GM12874 (cell line): Measurements from ENCODE around the gene PKIB.

Experiments used
- CTCF ChIP-seq: IDR thresholded peaks from 2 replicates; pipeline ENCODE4 v1.5.1; 2011; ENCODE audit warnings: low read depth, mild to moderate bottlenecking, control low read depth, low read length, moderate library complexity; ENCODE audit not compliant: insufficient read depth

PKIB gene

DNA sequence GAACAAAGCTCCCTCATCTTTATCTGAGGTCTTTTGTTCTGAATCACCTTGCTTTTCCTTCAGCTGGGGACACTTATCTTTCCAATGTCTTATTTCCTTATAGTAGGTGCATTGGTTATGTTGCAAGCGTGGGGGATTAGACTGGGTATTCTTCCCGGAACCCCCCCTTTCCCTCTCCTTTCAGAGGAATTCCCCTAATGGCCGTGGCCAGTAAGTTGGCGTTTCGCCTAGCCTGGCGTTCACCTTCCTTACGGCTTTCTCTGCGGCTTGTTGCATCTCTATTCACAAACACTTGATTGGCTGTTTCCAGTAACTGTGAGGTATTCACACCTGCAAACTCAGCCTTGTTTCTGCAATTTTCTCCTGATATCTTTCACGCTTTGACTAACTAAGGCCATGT, 136.5 kb downstream of the PKIB start:
- no peak for TF ChIP-seq CTCF

DNA sequence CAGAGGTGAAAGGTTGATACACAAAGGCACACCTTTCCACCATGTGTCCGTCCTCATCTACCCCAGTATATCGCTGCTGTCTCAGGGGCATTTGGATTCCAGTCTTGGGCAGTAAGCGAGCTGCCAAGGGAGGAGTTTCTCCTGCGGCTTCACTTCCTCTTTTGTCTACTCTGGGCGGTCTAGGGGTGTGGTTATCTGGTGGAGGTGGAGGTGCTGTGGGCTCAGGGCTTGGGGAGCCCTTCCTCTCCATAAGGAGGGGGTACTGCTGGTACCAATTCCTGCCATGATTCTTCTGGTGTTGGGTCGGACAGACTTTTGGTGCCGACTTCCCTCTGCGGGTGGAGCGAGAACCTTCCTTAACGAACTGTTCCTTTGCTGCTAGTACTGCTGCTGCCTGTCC, 137.4 kb downstream of the PKIB start:
- no peak for TF ChIP-seq CTCF

- no peak for TF ChIP-seq CTCF
Observed at GRCh38 chr6:122749451-122750050, 139.3 kb downstream of the PKIB start.

DNA sequence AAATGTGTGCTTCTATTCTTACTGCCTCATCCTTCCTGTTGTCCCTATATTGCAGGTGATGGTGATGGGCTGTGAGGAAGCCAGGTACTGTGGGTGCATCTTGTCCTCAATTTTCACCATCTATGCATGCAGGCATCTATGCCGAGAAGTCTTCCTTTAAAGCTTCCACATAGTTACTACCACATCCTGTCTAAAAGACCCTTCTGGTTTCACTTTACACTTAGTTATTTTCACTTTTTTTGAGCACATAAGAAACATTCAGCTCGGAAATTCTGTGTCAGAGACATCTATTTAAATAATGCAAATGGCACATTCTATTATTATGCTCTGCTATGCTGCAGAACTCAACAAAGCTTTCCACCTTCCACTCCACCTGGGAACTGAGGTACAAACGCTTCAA, 141.1 kb downstream of the PKIB start:
- no peak for TF ChIP-seq CTCF

- TF ChIP-seq CTCF = no peak
Observed at GRCh38 chr6:122752459-122752858, 142.3 kb downstream of the PKIB start.

DNA sequence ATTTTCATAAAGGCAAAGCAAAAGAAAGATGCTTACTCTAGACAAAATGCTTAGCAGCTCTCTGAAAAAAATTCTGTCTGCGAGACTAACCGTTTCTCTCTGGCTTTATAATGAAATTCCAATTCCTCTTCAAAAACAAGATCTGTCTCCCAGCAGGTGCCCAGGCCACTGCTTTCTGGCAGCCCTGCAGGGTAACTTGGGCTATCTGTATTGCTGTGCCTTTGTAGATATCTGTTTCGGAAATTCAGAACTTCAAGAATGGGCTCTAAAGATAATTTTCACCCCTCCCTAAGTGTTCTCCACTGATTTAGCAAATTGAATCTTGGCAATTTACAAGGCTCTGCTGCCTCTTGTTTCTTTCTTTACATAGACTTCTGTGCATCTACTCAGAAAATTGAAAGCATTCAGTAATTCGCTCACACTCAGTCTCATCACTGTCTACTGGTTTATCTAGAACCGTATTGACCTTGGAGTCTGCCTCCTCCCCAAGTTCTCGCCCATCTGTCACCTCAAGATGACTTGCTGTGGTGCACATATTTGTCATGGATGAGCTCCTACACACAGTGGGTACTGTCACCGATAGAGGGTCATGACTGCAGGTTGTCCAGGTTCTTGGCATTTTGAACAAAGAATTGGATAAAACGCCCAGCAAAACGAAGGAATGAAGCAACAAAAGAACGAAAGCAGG, 142.9 kb downstream of the PKIB start:
- TF ChIP-seq CTCF = no peak

DNA sequence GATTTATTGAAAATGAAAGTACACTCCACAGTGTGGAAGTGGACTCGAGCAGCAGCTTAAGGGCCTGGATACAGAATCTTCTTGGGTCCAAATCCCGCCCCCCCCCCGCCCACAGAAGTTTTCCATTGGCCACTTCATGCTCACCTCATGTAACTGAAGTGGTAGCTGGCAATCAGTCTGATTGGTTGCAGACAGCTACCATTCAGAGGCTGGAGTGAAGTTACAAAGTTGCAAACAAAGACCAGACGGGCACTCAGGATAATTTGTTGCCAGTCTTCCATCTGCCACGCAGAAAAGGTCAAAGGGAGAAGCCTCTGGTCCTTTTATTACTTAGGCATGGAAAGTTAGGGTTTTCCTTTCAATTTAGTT, 143.5 kb downstream of the PKIB start:
- no peak for TF ChIP-seq CTCF
